Activated CD4-positive, alpha-beta T cell treated with anti-CD3 and anti-CD28 coated beads for 48 hours (primary cell): ENCODE results near the gene FIBP.
"Not testable (repeated sequence)": the region's sequence is repeated elsewhere in the genome, so short reads cannot be mapped to it uniquely, and the experiment has no call there.

Experiments
- DNase-seq: peaks from one replicate; pipeline ENCODE4 v3.0.0-alpha.2; 2020

Gene FIBP

DNA sequence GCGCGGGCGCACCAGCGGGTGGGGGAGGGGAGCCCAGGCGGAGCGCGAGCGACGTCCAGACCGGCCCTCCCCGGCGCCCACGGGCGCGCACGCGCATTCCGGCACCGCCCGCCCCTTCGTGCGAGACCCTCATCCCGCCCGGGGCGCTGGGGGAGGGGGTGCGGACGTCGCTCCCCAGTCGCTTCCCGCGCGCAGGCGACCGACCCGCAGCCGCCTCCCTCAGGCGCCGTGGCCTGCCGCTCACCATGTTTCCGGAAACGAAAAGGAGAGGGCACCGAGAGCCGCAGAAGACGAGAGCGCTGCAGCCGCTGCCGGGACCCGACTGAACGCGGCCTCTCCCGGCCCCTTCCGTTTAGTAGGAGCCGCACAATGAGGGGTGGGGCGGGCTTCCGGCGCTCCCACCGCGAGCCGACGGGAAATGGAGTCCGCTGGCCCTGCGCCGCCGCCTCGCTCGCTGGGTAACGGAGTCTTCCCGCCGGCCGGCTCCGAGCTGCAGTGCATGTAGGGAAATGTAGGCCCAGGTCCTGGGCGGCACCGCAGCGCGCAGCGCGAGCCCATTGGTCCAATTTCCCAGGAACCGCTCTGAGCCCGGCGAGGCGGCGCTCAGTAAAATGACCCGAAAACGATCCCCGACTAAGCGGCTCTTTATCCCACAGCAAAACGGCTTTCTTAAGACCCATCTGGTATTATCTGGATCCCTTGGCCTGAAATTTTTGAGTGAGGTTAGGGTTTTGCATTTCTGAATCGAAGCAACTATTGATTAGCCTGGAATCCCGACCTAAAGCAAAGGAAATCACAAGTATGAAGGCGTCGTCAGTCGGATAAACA, 30.2 kb downstream of the FIBP start, which contains the start of gene CFL1:
Gene CFL1, minus strand, starts transcription at position 328 of the 828 bp plus-strand sequence. Its CDS starts 81 bp downstream, at position 247.
- peak; percentile 99 for DNase-seq

DNA sequence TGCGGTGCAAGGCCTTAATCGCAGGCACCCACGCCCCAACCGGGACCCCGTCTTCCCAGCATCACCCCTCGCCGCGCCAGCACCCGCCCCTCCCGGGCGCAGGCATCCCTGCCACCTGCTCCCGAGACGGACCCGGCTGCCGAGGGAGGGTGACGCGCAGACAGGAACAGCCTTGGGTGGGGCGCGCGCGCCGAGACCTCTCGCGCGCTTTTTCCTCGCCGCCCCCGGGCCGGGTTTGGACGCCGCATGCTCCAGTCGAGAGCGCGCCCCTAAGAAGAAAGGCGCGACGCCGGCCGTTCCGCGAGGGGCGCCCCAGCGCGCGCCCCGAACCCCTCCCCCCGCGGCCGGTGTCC, 30.8 kb downstream of the FIBP start:
- peak; percentile 73 for DNase-seq

DNA sequence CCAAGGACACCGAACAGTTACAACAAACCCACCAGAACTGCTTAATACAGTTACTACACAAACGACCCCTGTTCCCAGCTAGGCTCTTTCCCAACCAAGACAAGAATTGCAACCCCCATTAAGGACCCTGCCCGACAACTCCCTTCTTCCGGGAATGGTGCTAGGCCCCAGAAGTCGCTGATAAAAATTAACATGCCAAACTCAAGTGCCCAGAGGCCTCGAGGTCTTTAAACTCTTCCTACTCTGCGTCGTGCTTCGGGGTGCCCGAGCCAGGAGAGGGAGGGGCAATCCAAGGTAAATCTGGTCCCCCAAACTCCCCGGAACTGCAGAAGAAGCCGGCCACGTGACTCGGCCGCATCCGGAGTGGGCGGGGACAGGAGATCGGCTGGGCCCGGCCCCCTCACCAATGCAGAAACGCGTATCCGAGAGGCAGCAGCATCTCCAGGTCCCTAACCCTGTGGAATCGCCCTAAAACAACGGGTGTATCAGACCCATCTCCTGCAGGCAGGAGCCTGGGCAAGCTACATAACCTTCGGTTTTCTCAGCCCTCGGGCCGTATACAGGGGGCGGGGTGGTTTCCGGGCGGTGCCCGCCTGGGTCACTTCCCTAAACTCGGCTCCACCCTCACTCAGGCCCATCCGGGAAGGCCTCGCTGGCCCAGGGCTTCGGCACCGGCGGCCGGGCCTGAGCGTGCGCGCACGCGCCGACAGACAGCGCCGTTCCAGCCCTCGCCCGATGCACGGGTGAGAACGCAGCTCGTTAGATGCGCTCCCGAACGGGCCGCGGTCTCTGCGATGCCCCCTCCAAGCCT, 31.4 kb downstream of the FIBP start:
- peak; percentile 88 for DNase-seq

DNA sequence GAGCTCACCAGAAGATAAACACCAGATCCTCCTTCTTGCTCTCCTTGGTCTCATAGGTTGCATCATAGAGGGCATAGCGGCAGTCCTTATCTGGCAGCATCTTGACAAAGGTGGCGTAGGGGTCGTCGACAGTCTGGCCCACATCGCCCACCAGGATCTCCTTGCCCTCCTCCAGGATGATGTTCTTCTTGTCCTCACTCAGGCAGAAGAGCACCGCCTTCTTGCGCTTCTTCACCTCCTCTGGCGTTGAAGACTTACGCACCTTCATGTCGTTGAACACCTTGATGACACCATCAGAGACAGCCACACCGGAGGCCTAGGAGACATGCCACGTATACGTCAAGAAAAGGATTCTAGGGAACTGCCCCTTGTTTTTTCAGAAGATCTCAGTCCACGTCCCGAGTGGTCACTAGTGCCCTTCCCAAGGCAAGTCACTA, 32.3 kb downstream of the FIBP start:
- no peak for DNase-seq

DNA sequence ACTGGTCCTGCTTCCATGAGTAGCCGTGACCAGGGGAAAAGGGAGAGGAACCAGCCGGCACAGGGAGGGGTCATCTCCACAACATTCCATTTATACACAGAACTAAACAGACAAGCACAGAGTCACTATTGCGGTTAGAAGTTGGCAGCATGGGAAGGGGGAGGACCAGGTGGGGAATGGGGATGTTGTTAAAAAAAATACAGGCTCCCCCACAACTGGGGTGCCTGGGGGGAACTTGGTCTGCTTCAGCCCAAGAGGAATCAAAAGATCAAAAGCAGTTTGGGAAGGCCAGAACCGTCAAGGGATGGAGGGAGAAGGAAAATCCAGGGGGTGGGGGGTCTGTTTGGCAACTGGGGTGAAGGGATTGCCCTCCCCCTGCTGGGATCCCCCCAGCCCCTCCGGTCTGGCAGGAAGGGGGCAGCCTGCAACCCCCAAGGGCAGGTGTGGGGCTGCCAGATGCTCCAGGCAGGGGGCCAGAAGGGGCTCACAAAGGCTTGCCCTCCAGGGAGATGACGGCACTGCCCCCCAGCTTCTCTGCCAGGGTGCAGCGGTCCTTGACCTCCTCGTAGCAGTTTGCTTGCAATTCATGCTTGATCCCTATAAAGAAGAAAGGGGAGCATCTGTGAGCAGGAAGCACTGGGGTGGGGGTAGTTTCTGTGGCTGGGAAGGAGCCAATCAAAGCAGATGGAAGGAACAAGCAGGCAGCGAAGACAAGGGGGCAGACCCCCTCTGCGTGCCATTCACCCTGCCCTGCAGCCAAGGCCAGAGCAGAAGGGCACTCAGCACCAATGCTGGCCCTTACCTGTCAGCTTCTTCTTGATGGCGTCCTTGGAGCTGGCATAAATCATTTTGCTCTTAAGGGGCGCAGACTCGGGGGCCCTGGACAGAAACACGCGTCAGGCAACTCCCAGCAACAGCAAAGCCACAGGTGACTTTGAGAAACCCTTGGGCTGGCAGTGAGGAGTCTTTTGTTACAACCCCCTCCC, 33.1 kb downstream of the FIBP start:
- no peak for DNase-seq

DNA sequence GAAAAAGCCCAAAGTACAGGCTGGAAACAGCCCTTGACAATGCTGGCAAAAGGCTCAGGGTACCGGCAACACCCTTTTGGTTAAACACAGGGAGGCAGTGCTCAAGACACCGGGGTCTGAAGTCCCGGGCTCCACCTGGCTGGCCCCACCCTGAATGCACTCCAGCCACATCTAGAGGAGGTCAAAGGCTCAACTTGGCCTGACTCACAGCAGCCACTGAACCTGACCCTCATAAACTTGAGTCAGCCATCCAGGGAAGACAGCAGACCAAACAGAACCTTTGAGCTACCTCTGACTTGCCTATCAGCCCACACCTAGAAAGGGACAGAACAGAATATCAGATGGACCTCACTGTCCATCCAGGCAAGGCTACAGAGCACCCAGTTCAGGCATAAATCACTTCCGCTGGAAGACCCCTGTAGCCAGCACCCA, 34.1 kb downstream of the FIBP start:
- no peak for DNase-seq

DNA sequence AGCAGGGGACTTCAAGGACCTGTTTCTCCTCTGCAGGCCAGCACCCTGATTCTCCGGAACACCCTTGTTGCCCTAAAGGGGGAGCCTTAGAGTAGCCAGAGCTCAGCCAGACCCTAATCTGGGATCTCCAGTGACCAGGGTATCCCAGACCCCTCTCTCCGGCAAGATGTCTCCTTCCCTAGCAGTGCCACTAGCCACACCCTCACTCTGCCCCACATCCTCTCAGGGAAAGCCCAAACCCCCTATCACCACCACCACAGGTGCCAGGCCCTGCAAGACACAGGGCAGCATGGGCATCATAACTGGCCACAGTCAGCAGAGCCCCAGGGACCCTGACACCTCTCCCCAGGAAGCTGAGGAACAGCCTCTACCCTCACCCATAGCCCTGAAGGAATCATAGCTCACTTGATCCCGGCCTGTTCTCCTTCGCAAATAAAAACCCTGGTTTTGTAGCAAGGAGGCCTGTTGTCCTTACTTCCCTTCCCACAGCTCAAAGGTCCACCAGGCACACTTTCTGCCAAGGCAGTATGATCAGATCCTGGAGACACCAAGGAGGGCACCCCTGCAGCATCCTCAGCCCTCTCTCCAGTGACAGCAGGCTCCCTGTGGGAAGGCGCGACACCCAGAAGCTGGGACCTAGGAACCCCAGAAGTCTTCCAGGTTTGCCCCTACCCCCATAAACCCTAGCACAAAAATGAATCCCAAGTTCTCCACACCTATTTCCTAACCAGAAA, 34.9 kb downstream of the FIBP start:
- DNase-seq = no peak

DNA sequence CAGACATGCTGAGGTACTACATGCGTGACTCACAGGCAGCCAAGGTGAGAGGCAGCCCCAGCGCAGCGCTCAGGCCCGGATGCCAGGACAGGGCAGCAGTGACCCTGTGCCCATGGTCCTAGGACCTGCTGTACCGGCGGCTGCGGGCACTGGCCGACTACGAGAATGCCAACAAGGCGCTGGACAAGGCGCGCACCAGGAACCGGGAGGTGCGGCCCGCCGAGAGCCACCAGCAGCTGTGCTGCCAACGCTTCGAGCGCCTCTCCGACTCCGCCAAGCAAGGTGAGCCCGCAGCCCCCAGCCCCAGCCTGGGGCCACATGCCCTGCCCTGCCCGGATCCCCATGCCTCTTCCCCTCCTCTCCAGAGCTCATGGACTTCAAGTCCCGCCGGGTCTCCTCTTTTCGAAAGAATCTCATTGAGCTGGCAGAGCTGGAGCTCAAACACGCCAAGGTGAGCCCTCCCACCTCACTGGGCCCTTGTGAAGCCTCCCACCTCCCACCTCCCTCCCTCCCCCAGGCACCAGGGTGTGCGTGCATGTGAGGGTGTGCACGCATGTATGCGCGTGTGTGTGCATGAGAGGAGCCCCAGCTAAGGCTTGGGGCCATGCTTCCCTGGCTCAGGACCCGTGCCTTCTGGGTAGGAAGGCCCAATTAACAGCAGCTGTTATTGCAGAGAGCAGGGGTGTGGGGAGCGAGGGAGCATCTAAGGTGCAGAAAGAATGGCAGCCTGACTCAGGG, 35.6 kb downstream of the FIBP start:
- DNase-seq = no peak

DNA sequence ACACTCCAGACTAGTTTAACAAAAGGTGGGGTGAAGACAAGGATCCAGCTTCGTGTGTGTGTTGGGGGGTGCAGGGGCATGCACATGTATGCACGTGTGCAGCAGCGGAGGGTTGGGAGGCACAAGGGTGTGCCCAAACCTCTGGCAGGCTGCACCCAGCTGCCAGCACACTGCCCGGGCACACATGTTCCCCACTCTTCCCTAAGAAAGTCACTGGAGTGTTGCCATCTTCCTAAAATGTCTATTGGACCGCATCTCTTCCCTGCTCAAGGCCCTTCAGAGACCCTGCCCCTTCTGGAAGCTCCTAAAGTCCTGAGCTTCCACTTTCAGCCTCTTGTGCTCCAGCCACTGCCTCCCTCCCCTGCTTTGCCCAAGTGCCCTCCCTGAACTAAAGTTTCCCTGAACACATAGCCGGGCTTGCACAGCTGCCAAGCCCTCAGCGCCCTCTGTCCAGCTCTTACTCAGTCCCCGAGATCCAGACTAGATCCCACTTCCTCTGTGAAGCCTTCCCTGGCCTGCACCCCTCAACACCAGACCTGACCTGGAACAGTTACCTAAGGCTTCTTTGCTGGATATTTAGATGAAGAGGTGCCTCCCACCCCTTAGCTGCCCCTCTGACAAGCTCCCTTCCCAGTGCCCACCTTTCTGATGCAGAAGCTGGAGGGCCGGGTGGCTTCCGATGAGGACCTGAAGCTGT, 36.3 kb downstream of the FIBP start:
- DNase-seq = no peak

DNA sequence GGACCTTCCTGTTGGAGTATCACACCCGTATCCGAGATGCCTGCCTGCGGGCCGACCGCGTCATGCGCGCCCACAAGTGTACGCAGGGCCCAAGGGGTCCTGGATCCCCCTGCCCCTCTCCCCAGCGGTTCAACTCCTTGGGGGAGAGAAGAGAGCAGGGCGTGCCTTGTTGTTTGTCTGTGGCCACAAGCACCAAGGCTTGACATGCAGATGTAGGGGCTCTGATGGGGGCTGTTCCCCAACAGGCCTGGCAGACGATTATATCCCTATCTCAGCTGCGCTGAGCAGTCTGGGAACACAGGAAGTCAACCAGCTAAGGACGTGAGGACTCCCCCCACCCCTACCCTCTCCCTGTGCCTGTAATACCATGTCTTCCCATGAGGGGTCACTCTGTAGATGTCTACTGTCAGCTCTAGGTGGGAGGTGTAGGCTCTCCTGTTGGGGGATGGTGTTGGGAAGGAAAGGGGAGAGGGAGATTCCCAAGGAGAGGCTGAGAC, 37.1 kb downstream of the FIBP start:
- peak; percentile 61 for DNase-seq

DNA sequence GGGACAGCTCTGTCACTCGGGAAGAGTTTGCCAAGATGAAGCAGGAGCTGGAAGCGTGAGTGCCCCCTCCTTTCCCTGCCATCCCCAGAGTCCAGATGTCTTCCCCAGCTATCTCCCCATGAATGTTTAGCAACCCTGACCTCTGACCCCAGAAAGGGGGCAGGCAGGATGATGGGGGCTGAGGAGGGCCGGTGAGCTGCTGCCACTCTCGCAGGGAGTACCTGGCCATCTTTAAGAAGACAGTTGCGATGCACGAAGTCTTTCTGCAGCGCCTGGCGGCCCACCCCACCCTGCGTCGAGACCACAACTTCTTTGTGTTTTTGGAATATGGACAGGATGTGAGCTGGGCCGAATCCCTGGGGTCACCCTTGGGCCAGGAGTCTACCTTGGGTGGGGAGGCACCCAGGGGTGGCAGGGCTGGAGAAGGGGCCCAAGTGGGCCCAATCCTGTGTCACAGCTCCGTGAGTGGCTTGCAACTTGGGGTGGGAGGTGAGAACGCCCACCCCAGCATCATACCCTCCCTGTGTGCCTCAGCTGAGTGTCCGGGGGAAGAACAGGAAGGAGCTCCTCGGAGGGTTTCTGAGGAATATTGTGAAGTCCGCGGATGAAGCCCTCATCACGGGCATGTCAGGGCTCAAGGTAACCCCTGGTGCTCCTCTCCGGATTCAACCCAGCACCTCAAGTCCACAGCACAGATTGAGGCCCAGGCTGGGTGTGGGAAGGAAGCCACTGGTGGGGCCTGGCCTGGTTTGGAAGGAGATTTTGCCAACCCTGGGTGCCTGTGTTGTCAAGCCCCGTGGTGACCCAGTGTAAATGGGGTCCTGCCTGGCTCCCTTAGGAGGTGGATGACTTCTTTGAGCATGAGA, 37.8 kb downstream of the FIBP start:
- no peak for DNase-seq

DNA sequence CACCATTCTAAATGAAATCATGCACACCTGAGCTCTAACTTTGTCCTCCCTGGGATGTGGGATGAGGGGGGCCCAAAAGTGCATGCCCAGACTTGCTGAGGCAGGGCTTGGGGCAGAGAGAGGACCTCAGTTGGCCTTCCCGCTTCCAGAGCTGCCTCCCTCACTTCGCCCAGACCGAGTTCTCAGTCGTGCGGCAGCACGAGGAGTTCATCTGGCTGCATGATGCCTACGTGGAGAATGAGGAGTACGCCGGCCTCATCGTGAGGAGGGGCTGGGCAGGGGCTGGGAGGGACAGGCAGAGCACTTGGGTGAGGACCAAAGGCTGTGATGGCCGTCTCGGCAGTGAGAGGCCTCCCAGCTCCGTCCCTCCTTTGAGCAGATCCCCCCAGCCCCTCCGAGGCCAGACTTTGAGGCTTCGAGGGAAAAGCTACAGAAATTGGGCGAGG, 38.5 kb downstream of the FIBP start:
- no peak for DNase-seq

DNA sequence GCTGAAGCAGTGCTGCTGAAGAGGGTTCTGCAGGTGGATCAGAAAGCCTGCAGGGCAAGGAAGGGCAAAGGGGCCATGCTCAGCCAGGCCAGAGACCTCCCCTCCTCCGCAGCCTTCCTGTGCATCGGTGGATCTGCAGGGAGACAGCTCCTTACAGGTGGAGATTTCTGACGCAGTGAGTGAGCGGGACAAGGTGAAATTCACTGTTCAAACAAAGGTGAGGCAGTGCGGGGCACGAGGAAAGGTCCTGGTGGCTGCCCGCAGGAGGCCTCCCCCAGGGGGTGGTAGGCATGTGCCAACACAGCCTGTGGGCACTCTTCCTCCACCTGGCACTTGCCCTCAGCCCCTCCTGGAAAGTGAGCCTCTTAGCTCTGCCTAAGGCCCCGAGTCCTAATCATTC, 38.9 kb downstream of the FIBP start:
- DNase-seq = no peak

DNA sequence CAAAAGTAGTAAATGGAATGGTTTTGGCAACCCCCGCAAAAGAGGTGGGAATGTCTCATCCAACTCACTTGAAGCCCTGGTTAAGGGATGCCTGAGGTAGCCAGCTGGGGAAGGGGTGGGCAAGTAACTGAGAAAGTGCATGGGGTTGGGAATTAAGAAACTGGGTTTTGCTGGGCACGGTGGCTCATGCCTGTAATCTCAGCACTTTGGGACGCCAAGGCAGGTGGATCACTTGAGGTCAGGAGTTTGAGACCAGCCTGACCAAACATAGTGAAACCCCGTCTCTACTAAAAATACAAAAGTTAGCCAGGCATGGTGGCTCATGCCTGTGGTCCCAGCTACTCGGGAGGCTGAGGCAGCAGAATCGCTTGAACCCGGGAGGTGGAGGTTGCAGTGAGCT, 39.6 kb downstream of the FIBP start:
- DNase-seq = not testable (repeated sequence)

DNA sequence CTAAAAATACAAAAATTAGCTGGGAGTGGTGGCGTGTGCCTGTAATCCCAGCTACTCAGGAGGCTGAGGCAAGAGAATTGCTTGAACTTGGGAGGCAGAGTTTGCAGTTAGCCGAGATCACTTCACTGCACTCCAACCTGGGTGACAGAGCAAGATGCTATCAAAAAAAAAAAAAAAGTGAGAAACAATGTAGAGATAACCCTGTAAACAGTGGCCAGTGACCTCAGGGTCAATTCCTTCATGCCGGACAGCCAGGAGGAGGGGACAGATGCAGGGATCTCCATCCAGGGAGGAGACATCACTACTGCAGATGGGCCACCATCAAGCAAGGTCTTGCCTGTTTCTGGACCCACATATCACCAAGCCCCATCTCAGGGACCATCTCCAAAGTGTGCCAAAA, 40.5 kb downstream of the FIBP start:
- no peak for DNase-seq

DNA sequence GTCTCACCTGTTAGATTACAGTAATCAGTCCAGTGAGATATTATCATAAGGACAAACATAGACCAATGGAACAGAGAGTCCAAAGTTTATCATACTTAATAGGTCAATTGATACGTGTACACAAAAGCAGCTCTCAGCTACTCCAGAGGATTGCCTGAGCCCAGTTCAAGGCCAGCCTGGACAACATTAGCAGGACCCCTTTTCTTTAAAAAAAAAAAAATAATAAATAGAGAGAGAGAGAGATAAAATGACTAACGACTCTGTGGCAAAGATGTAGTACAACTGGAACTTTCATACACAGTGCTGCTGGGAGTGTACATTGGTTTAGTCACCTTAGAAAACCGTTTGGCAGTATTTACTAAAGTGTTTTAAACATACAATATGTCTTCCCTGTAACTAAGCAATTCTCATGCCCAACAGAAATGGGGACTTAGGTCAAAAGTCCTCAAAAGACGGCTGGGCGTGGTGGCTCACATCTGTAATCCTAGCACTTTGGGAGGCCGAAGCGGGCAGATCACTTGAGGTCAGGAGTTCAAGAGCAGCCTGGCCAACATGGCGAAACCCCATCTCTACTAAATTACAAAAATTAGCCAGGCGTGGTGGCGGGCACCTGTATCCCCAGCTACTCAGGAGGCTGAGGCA, 43.9 kb downstream of the FIBP start:
- DNase-seq = no peak

DNA sequence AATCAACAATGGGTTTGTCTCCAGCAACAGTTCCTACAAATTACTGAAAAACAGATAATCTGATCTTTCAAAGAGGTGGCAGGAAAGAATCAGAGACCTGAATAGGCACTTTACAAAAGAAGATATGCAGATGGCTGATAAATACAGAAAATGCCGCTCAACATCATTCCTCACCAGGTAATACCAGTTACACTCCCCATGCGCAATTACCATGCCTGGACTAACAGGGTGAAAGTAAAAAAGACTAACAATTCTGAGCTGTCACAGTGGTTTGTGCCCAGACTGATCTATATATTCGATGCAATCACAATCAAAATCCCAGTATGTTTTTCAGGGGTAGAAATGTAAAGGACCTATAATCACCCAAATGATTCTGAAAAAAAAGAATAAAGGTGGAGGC, 44.5 kb downstream of the FIBP start:
- no peak for DNase-seq

DNA sequence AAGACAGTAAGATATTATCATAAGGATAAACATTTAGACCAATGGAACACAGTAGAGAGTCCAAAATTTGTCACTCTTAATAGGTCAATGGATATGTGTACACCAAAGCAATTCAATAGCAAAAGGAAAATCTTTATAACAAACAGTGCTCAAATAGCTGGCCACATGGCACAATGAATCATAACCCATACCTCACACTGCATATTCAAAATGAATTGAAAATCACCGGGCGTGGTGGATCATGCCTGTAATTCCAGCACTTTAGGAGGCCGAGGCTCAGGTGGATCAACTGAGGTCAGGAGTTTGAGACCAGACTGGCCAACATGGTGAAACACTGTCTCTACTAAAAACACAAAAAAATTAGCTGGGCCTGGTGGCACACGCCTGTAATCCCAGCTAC, 46.1 kb downstream of the FIBP start:
- DNase-seq = no peak

DNA sequence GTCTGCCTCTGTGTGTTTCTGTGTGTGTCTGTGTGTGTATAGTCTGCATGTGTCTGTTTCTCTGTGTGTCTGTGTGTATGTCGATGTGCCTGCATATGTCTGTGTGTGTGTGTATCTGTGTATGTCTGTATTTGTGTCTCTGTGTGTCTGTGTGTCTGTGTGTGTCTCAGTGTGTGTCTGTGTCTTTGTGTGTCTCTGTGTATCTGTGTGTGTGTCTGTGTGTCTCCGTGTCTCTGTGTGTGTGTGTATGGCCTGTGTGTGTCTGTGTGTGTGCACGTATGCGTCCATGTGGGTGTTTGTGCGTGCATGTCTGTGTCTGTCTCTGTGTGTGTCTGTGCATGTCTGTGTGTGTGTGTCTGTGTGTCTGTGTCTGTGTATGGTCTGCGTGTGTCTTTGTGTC, 54.1 kb downstream of the FIBP start:
- no peak for DNase-seq
